Karpas-422 (cell line): Measurements from ENCODE around the gene PCDHGB7. TPM values are rescaled to one million over a fixed set of nuclear protein-coding genes. Genes with fewer than 3 reads are reported as not detected.
"Not testable (repeated sequence)": the region's sequence is repeated elsewhere in the genome, so short reads cannot be mapped to it uniquely, and the experiment has no call there.

Source experiments
- DNase-seq: peaks from one replicate; pipeline ENCODE4 v3.0.0-alpha.2; 2015
- H2AFZ ChIP-seq: fragments of 200-600 bp; sonication (generic); 2 replicates; pipeline ENCODE4 v1.6.1; 2014; ENCODE audit warnings: antibody characterized with exemption, low read length, mixed read lengths
- H3K27ac ChIP-seq: fragments of 200-600 bp; sonication (generic); 2 replicates; pipeline ENCODE4 v1.5.1; 2014; ENCODE audit warnings: mild to moderate bottlenecking, low read length, moderate library complexity
- H3K27me3 ChIP-seq: fragments of 200-600 bp; sonication (generic); 2 replicates; pipeline ENCODE4 v1.6.1; 2014; ENCODE audit warnings: low read length, mixed read lengths
- H3K36me3 ChIP-seq: fragments of 200-600 bp; sonication (generic); 2 replicates; pipeline ENCODE4 v1.6.1; 2014; ENCODE audit warnings: low read length, mixed read lengths; ENCODE audit not compliant: insufficient read depth
- H3K4me1 ChIP-seq: fragments of 200-600 bp; sonication (generic); 2 replicates; pipeline ENCODE4 v1.6.1; 2014; ENCODE audit warnings: mild to moderate bottlenecking, low read length, mixed read lengths
- H3K4me2 ChIP-seq: fragments of 200-600 bp; sonication (generic); 2 replicates; pipeline ENCODE4 v1.6.1; 2014; ENCODE audit warnings: low read length, low read depth, mild to moderate bottlenecking; ENCODE audit not compliant: poor library complexity, severe bottlenecking
- H3K4me3 ChIP-seq: fragments of 200-600 bp; sonication (generic); 2 replicates; pipeline ENCODE4 v1.5.1; 2014; ENCODE audit warnings: mild to moderate bottlenecking, antibody characterized with exemption, low read length, mixed read lengths
- H3K79me2 ChIP-seq: fragments of 200-600 bp; sonication (generic); 2 replicates; pipeline ENCODE4 v1.6.1; 2014; ENCODE audit warnings: mild to moderate bottlenecking, low read length, mixed read lengths
- H3K9ac ChIP-seq: fragments of 200-600 bp; sonication (generic); 2 replicates; pipeline ENCODE4 v1.6.0; 2014; ENCODE audit warnings: low read length
- H3K9me2 ChIP-seq: fragments of 200-600 bp; sonication (generic), shearing (Covaris generic); replicated peaks from 2 replicates; pipeline ENCODE4 v1.6.0; 2014; ENCODE audit warnings: mild to moderate bottlenecking, low read length, moderate library complexity; ENCODE audit not compliant: insufficient read depth
- H3K9me3 ChIP-seq: fragments of 300-700, 200-600 bp; sonication (generic); 2 replicates; pipeline ENCODE4 v1.6.1; 2014; ENCODE audit warnings: low read length, mixed read lengths
- H4K20me1 ChIP-seq: fragments of 200-600 bp; sonication (generic); 2 replicates; pipeline ENCODE4 v1.6.1; 2014; ENCODE audit warnings: mild to moderate bottlenecking, antibody characterized with exemption, low read length, low read depth; ENCODE audit not compliant: insufficient read depth
- total RNA-seq: library from RNA; depleted of rRNA; stranded (reverse); fragments of >200 nt; shearing (Covaris generic); gene quantifications from 2 replicates; pipeline ENCODE4 v1.2.3, GENCODE V29; 2014; ENCODE audit warnings: low replicate concordance

PCDHGB7 gene
- total RNA-seq, 1 experiment from 2014 or later: 6.3 TPM

- not testable (repeated sequence) for H3K27me3 ChIP-seq, H3K9ac ChIP-seq, H3K4me2 ChIP-seq, H4K20me1 ChIP-seq, H3K4me3 ChIP-seq, H3K79me2 ChIP-seq, H3K4me1 ChIP-seq, H3K9me2 ChIP-seq, H2AFZ ChIP-seq, H3K36me3 ChIP-seq, H3K27ac ChIP-seq, DNase-seq
- peaks cover 13% of the 10 kb centered on the region for H3K9me3 ChIP-seq
These were observed 14.8 kb downstream of the PCDHGB7 start for GRCh38 chr5:141432308-141432707.

GRCh38 chr5:141432726-141433125, 15.2 kb downstream of the PCDHGB7 start:
- not testable (repeated sequence) for H3K27me3 ChIP-seq

GRCh38 chr5:141434006-141434405, 16.5 kb downstream of the PCDHGB7 start:
- Histone ChIP-seq H3K9me2 (no peaks in the 10 kb centered on the region), H3K9ac (no peak overlapping the region), H3K4me2 (no peak overlapping the region), H3K27ac (no peak overlapping the region), H3K4me3 (no peak overlapping the region), H3K36me3 (peaks cover 4% of the 10 kb centered on the region), H3K27me3 (no peaks in the 10 kb centered on the region), H4K20me1 (no peaks in the 10 kb centered on the region), H3K79me2 (peaks cover 10% of the 10 kb centered on the region; the same call in 1 of the 2 replicates), H3K9me3 (peaks cover 8% of the 10 kb centered on the region; the same call in 1 of the 2 replicates), H3K4me1 (no peaks in the 10 kb centered on the region), H2AFZ (no peak overlapping the region)
- DNase-seq: no peak

More at GRCh38 chr5:141432726-141433125, 15.2 kb downstream of the PCDHGB7 start:
- H3K9me2 ChIP-seq, DNase-seq, H3K4me1 ChIP-seq, H3K27ac ChIP-seq, H3K4me2 ChIP-seq, H3K9me3 ChIP-seq, H3K9ac ChIP-seq, H4K20me1 ChIP-seq, H3K79me2 ChIP-seq, H2AFZ ChIP-seq, H3K4me3 ChIP-seq, H3K36me3 ChIP-seq: not testable (repeated sequence)

- Histone ChIP-seq H3K4me1 (peaks cover 8% of the 10 kb centered on the region), H3K9me2 (no peaks in the 10 kb centered on the region), H3K4me2 (no peak overlapping the region), H3K9ac (no peak overlapping the region), H3K4me3 (no peak overlapping the region), H2AFZ (no peak overlapping the region), H3K9me3 (no peaks in the 10 kb centered on the region), H3K36me3 (peaks cover 10% of the 10 kb centered on the region), H3K27ac (no peak overlapping the region), H4K20me1 (no peaks in the 10 kb centered on the region), H3K27me3 (no peaks in the 10 kb centered on the region), H3K79me2 (peaks cover 15% of the 10 kb centered on the region; the same call in 1 of the 2 replicates)
- no peak for DNase-seq
These were observed 19.7 kb downstream of the PCDHGB7 start for GRCh38 chr5:141437221-141437620.

- Histone ChIP-seq H3K36me3 (peaks cover 10% of the 10 kb centered on the region), H3K9me2 (no peaks in the 10 kb centered on the region), H2AFZ (no peak overlapping the region), H3K9ac (no peak overlapping the region), H4K20me1 (no peaks in the 10 kb centered on the region), H3K4me3 (no peak overlapping the region), H3K27ac (no peak overlapping the region), H3K4me1 (peaks cover 23% of the 10 kb centered on the region), H3K9me3 (no peaks in the 10 kb centered on the region), H3K79me2 (peaks cover 26% of the 10 kb centered on the region), H3K4me2 (no peak overlapping the region), H3K27me3 (no peaks in the 10 kb centered on the region)
- DNase-seq: no peak
These were observed 22.1 kb downstream of the PCDHGB7 start for GRCh38 chr5:141439411-141440141.

- Histone ChIP-seq H3K27me3 (no peaks in the 10 kb centered on the region), H2AFZ (no peak overlapping the region), H3K9me2 (no peaks in the 10 kb centered on the region), H4K20me1 (no peaks in the 10 kb centered on the region), H3K4me1 (peaks cover 23% of the 10 kb centered on the region), H3K4me3 (no peak overlapping the region), H3K9me3 (no peaks in the 10 kb centered on the region), H3K9ac (no peak overlapping the region), H3K4me2 (no peak overlapping the region), H3K36me3 (peaks cover 10% of the 10 kb centered on the region), H3K27ac (no peak overlapping the region), H3K79me2 (peaks cover 31% of the 10 kb centered on the region)
- no peak for DNase-seq
These were observed 22.9 kb downstream of the PCDHGB7 start for GRCh38 chr5:141440341-141440740.

- Histone ChIP-seq H3K9ac (no peak overlapping the region), H3K4me1 (peaks cover 23% of the 10 kb centered on the region), H3K4me3 (no peak overlapping the region), H3K36me3 (peaks cover 6% of the 10 kb centered on the region), H3K4me2 (peak overlapping the region; percentile 49), H3K79me2 (peaks cover 32% of the 10 kb centered on the region), H3K27ac (peak overlapping the region; percentile 89; the same call in 1 of the 2 replicates), H3K9me3 (no peaks in the 10 kb centered on the region), H4K20me1 (no peaks in the 10 kb centered on the region), H2AFZ (no peak overlapping the region), H3K27me3 (no peaks in the 10 kb centered on the region), H3K9me2 (no peaks in the 10 kb centered on the region)
- no peak for DNase-seq
These were observed 24.2 kb downstream of the PCDHGB7 start for GRCh38 chr5:141441571-141442170.

GRCh38 chr5:141465351-141465750, 47.9 kb downstream of the PCDHGB7 start:
- Histone ChIP-seq H3K9ac (no peak overlapping the region), H3K27ac (no peak overlapping the region), H3K27me3 (no peaks in the 10 kb centered on the region), H3K79me2 (peaks cover 35% of the 10 kb centered on the region), H4K20me1 (no peaks in the 10 kb centered on the region), H3K4me1 (no peaks in the 10 kb centered on the region), H3K36me3 (no peaks in the 10 kb centered on the region), H3K4me2 (no peak overlapping the region), H3K9me2 (no peaks in the 10 kb centered on the region), H3K9me3 (no peaks in the 10 kb centered on the region), H3K4me3 (no peak overlapping the region), H2AFZ (no peak overlapping the region)
- no peak for DNase-seq
